Sigmoid colon (tissue), 4 donors: ENCODE data around the gene AKAP17A.

Experiments used
- CTCF ChIP-seq, 4 experiments: fragments of 450-650 bp in 3 of 4; fragments of 200-600 bp in 1 of 4; IDR thresholded peaks; one replicate each; pipeline ENCODE4 v1.5.1; 2016 to 2019; ENCODE audit warnings: antibody characterized with exemption in 4 of 4, mild to moderate bottlenecking in 3 of 4, moderate library complexity in 2 of 4
- POLR2AphosphoS5 ChIP-seq, 4 donors: sonication (generic); formaldehyde crosslinking; IDR thresholded peaks; one replicate each; pipeline ENCODE4 v1.6.1; 2017; ENCODE audit warnings: antibody characterized with exemption in 4 of 4

- TF ChIP-seq CTCF (IDR thresholded peaks at IDR 0.05) (no peak), POLR2AphosphoS5 (IDR thresholded peaks at IDR 0.05) (no peak)
These were observed 4.2 kb upstream of the AKAP17A start for GRCh38 chrX:1587161-1587560.
